G401.6 (cell line): ENCODE results near the gene FBXO31.

ENCODE experiments used
- FAIRE-seq: peaks from 2 replicates; lab custom pipeline; 2012; peaks lifted over from hg19 to GRCh38; lab: Jason Lieb, UNC

The FBXO31 gene

DNA sequence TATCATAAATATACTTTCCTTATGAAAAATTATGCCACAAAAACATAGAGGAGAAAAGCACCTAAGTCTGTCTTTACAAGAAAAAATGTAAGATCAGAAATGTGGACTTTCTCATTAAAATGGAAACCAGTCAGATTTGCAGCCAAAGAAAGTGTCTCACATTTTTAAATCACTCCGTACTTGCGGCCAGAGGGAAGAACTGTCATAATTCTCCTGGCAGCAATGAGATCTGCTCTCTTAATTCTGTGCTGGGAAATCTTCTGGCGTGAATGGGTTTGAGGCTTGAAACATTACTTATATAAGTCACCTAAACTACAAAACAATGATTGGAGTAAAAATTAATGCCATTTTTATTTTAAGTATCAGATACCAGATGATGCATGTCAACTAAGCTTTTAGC is 77.1 kb downstream of the FBXO31 start:
- no peak for FAIRE-seq

DNA sequence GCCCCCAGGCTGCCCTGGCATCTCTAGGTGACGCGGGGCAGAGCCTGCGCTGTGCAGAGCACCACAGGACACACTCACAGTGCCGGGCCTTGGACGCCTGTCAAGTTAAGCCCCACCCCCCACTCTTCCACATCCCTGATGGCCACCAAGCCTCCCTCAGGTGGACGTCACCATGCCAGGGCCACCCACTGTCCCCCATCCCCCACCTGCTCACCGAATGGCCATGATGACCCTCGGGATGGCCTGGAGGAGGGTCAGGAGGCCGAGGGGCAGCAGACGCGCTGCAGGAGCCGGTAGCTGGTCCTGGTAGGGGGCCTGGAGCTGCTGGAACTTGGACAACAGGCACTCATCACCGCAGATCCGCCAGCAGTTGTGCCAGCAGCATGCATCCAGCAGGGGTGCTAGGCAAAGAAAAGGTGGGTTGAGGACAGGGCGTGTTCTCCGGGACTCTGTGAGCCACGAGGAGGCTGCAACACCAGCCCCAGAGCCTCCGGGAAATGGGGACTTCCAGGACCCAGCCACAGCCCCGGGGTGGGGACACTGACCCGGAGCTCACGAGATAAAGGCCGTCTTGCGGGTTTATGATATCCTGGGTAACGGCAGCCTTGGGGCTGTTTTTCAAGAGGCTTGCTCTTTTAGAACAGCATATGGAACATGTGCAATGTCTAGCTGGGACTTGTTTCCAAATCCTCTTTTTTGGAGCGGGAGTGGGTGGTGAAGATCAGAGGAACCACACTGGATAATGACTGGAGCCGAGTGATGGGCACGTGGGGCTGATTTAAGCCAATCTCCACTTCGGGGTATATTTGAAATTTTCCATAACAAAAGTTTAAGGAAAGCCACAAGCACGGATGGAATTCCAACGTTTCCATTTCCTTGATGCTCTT is 77.8 kb downstream of the FBXO31 start:
- no peak for FAIRE-seq

DNA sequence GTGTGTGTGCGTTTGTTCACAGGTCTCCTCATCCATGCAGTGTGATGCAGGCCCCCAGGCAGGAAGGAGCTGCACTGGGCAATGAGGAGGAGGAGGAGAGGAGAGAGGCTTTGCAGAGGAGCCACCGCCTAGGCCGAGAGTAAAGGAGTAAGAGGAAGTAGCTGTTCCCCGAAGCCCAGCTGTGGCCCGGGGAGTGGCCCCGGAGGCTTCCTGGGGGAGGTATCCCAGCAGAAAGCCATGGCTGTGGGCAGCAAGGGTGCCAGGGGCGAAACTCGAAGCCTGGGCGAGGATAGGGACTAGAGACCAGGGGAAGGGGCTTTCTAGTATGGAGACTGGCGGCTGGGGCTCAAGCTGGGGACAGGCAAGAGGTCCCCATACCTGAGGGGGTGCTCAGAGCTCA is 78.6 kb downstream of the FBXO31 start:
- FAIRE-seq = no peak

DNA sequence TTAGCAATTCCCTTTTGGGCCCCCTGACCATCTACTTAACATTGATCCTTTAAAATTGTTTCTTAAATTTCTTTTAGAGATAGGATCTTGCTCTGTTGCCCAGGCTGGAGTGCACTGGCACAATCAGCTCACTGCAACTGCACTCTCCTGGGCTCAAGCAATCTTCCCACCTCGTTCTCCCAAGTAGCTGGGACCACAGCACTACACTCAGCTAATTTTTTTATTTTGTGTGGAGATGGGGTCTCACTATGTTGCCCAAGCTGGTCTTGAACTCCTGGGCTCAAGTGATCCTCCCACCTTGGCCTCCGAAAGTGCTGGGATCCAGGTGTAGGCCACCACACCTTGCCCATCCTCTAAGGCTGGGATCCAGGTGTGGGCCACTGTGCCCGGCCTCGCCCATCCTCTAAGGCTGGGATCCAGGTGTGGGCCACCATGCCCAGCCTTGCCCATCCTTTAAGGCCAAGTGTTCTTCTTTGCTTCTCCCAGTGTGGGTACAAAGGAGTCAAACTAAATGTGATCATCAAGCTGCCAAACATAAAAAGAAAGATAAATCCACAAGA is 79.5 kb downstream of the FBXO31 start:
- no peak for FAIRE-seq

DNA sequence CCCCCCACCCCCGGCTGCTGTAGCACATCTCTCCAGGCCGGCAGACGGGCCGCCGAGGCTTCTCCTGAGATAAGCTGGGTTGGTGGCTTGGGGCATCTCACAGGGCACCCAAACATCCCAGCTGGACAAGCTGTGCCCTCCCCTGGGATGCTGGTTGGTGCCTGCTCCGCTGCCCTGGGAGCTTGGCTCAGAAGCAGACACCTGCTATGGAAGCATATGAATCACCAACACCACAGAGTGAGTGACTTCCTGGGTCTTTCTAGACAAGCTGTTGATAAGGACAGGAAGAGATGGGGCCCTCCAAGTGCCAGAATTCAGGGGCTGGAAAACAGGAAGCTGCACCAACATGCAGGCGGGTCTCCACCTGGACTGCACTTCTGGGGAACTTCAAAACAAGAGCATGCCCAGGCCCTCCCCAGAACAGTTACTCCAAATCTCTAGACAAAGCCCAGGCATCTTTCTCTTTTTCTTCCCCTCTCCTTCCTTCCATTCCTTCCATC is 80.1 kb downstream of the FBXO31 start:
- FAIRE-seq = no peak

GRCh38 chr16:87298857-87299465 is 84.6 kb downstream of the FBXO31 start:
- FAIRE-seq = no peak

DNA sequence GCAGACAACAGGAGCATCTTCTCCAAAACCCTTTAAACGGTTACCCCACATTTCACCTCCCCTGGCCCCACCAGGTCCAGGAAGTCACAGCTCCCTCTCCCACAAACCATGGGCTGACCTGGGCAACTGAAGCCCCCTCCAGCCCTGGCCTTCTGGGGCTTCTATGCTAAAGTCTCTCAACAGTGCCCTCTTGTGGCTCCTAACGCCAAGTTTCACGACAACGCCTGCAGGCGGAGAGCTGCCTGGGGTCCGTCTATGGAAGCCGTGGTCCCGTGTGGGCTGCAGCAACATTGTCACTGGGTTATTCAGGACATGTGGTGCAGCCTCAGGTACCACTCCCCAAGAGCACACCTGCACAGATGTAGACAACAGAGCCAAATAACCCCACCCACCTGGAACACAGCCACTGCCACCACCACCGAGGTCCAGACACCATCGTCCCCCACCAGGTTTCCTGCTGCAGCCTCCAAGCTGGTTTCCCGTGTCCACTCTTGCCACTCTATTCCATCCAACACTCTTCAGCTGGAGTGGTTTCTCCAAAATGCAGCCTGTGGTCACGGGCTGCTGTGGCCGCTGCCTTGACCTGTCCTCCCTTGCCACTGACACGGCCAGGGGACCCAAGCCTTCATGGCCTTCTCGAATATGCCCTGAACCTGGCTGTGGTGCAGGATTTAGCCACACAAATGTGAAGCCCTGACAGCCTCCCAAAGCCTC is 85.5 kb downstream of the FBXO31 start:
- no peak for FAIRE-seq

- FAIRE-seq = no peak
Measured at GRCh38 chr16:87297407-87297806, 86.2 kb downstream of the FBXO31 start.

DNA sequence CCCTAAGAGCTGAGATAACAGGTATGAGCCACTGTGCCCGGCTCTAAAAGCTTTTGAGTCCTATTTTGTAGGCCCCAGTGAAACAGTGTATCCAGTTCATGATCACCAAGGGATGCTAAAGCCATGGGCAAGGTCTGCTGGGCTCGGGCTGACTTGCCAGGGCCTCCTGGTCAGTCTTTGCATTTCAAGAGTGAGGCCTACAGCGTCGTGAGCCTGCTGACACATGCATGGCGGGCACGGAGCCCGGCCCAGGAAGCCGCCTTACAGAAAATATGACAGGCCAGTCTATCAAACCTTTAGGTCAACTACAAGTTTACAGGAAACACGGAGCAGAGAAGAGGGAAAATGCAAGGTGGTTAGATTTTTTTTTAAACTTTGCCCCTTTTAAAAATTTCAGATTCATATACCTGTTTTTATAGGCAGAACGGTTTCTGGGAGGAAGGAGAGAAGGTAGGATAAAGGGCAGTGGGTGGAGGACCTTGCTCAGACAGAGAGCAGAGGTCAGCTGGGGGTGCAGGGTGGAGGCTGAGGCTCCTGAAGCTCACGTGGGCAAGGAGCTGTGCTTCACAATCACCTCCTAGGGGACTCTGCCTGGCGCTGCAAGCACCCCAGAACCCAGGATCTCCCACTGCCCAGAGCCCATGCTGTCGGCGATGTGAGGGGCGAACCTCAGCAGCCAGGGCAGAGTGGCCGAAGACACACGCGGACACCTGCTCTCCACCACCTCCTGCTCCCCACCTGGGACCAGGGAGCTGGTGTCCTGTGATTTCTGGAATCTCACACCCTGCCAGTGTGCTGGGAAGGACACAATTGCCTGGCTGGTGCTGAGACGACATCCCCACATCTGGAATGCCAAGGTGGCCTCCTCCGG is 87.7 kb downstream of the FBXO31 start:
- FAIRE-seq = no peak

DNA sequence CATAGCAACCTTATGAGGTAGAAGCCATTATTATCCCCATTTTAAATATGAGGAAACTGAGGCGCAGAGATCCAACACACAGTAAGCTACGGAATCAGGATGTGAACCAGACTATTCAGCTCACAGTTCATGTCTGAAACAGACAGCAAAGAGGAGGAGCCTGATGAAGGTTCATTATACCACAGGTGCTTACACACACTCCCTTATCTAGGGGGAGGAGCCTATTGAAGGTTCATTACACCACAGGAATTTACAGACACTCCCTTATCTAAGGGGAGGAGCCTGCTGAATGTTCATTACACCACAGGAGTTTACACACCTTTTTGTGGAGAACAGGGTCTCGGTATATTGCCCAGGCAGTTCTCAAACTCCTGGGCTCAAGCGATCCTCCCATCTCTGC is 88.3 kb downstream of the FBXO31 start:
- FAIRE-seq = no peak

- no peak for FAIRE-seq
Measured at GRCh38 chr16:87293990-87294389, 89.6 kb downstream of the FBXO31 start.

DNA sequence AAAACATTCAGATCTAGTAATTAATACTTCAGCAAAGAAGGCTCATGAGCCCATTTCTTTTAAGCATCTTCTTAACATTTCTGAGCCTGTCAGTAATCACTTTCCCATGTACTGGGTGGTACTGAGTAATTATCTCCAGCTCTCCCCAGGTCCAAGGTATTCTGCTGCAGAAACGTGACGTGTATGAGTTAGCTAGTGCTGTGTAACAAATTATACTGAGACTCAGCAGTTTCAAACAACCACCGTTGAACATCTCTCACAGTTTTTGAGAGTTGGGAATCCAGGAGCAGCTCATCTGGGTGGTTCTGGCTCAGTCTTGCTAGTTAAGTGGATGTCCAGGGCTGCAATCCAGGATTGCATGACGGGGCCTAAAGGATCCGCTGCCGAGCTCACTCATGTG is 91.6 kb downstream of the FBXO31 start:
- FAIRE-seq = no peak

- no peak for FAIRE-seq
Measured at GRCh38 chr16:87288753-87289362, 94.7 kb downstream of the FBXO31 start.

GRCh38 chr16:87286839-87287626 is 96.5 kb downstream of the FBXO31 start:
- no peak for FAIRE-seq

DNA sequence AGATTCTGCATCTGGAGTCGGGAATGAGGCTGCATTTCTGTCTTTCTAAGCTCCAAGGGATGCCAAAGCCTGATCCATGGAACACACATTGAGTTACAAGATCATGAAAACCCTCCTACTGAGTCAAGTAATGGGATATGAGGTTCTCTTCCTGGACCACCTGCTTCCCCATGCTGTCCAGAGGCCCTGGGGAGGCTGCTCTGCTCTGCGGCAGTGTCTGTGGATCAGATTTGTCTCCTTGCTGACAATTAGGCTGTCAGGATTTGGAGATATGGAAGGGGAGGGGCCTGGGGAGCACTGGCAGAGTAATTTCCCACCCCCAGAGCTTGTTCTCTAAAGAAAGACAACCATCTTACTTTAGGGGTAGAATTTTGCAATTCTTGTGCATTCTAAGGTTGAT is 99.4 kb downstream of the FBXO31 start:
- no peak for FAIRE-seq

- no peak for FAIRE-seq
Measured at GRCh38 chr16:87279094-87279658, 104.4 kb downstream of the FBXO31 start.

DNA sequence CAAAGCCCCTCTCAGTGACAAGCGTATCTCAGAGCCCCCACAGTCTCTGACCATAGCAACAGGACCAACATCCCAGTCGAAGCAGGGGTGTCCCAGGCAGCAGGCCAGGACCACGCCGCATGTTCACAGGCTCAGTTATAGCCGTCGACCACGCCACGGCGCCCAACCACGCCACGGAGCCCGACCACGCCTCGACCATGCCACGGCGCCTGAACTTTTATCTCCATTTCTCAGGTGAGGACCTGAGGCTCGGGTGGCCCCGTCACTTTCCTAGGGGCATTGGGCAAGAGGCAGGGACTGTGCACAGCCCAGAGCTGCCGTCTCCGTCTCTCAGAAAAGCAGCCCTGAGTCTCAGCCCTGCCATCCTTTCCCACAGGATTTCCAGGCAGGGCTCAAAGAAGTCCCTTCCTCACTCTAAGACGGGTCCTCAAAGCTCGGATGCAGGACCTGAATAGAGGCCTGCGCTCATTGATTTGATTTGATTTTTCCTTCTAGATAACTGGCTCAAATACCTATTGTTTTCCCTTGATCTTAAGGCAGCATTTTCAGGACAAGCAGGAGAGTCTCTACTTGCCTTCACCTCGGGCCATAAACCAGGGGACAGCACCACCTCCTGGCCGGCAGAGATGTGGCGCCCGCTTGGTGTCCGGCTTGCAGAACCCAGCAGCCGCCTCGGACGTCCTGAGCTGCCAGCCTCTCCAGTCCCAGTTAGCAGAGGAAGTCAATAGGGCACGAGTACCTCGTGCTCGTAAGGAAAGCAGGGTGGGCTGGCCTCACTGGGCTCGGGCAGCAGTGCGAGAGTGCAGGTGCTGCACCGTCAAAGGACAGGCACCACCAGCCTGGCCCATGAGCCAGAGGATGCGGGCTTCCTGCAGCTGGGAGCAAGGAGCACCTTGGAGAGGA is 105.1 kb downstream of the FBXO31 start:
- peak; percentile 67 for FAIRE-seq
